A549 (cell line): ENCODE data around the gene GSK3B. TPM values are rescaled to one million over a fixed set of nuclear protein-coding genes. Genes with fewer than 3 reads are reported as not detected.
A peak's percentile ranks its signal among the peaks of the same experiment; 100 is the strongest.

Experiments
- ATAC-seq, 2 experiments: fragments of 200-7000 bp in 1 of 2; fragments of >200 bp in 1 of 2; cut with Nextera tagmentation in 1 of 2; cut with Tn5 transposase in 1 of 2; 3 replicates each; pipeline versions ENCODE4 v1.8.0 to v1.9.1; 2018 to 2020; ENCODE audit warnings: mild to moderate bottlenecking in 1 of 2, moderate library complexity in 1 of 2
- CTCF ChIA-PET: fragments of 300-600 bp; sonication (Branson Sonifier 250); formaldehyde crosslinking; extraction: SDS; loops from one replicate; lab custom pipeline; 2021; ENCODE audit warnings: antibody characterized with exemption, inconsistent platforms; lab: Yijun Ruan, JAX
- POLR2A ChIA-PET: fragments of 350-600 bp; formaldehyde crosslinking; extraction: SDS; loops from one replicate; lab custom pipeline; 2021; ENCODE audit warnings: antibody characterized with exemption, inconsistent platforms; lab: Yijun Ruan, JAX
- DNase-seq, 2 experiments: peaks; one replicate each; pipeline versions ENCODE4 v3.0.0 to v3.0.0-alpha.2; 2011 to 2016; ENCODE audit warnings: low read depth in 1 of 2, low spot score in 1 of 2
- FAIRE-seq: peaks from 2 replicates; lab custom pipeline; 2011; peaks lifted over from hg19 to GRCh38; lab: Jason Lieb, UNC
- H3K27ac ChIP-seq, 2 experiments: fragments of >200 bp; sonication (Bioruptor Twin); formaldehyde crosslinking; 3 replicates each; pipeline ENCODE4 v1.5.1; 2016 to 2017
- H3K4me1 ChIP-seq: fragments of >200 bp; sonication (Bioruptor Twin); formaldehyde crosslinking; 3 replicates; pipeline ENCODE4 v1.6.1; 2016
- H3K4me2 ChIP-seq: fragments of >200 bp; sonication (Bioruptor Twin); formaldehyde crosslinking; 3 replicates; pipeline ENCODE4 v1.6.1; 2016
- H3K4me3 ChIP-seq: fragments of >200 bp; sonication (Bioruptor Twin); formaldehyde crosslinking; 3 replicates; pipeline ENCODE4 v1.5.1; 2016
- H3K9me3 ChIP-seq: fragments of >200 bp; sonication (Bioruptor Twin); formaldehyde crosslinking; 3 replicates; pipeline ENCODE4 v1.6.1; 2016
- BHLHE40 ChIP-seq: IDR thresholded peaks from 2 replicates; pipeline ENCODE4 v1.6.1; 2012; ENCODE audit warnings: low read depth, low read length, inconsistent platforms
- CEBPB ChIP-seq, 2 experiments: fragments of >200 bp in 1 of 2; sonication (Bioruptor Twin) in 1 of 2; formaldehyde crosslinking in 1 of 2; IDR thresholded peaks; 2 replicates each; pipeline ENCODE4 v1.6.1; 2012 to 2016
- FOXS1 ChIP-seq: fragments of 250-450 bp; sonication (Bioruptor Pico); IDR thresholded peaks from 2 replicates; pipeline ENCODE4 v1.5.0; 2020; ENCODE audit warnings: mild to moderate bottlenecking, moderate library complexity
- HDAC2 ChIP-seq: fragments of 200-600 bp; sonication (generic); IDR thresholded peaks from 2 replicates; pipeline ENCODE4 v1.6.1; 2016
- HES2 ChIP-seq: fragments of >200 bp; sonication (Bioruptor Twin); formaldehyde crosslinking; IDR thresholded peaks from 2 replicates; pipeline ENCODE4 v1.6.1; 2016
- HOXA7 ChIP-seq: fragments of 250-450 bp; sonication (Bioruptor Pico); IDR thresholded peaks from 2 replicates; pipeline ENCODE4 v1.5.0; 2020; ENCODE audit warnings: mild to moderate bottlenecking, moderate library complexity
- HOXB5 ChIP-seq: fragments of 250-450 bp; sonication (Bioruptor Pico); IDR thresholded peaks from 2 replicates; pipeline ENCODE4 v1.5.0; 2020; ENCODE audit warnings: mild to moderate bottlenecking, moderate library complexity
- KDM1A ChIP-seq: fragments of 200-600 bp; sonication (generic); IDR thresholded peaks from 2 replicates; pipeline ENCODE4 v1.6.1; 2016; ENCODE audit warnings: low read depth, mild to moderate bottlenecking
- KDM5A ChIP-seq: fragments of 200-600 bp; sonication (generic); IDR thresholded peaks from 2 replicates; pipeline ENCODE4 v1.6.1; 2016; ENCODE audit warnings: antibody characterized with exemption, mild to moderate bottlenecking
- MAFK ChIP-seq: fragments of 450-650 bp; IDR thresholded peaks from 2 replicates; pipeline ENCODE4 v1.6.1; 2014; ENCODE audit not compliant: partially characterized antibody
- MAX ChIP-seq: IDR thresholded peaks from 2 replicates; pipeline ENCODE4 v1.6.1; 2012
- NFE2L2 ChIP-seq: fragments of 150-350 bp; conservative IDR thresholded peaks from 2 replicates; pipeline ENCODE4 v1.6.1; 2014; ENCODE audit warnings: low read length
- POLR2AphosphoS2 ChIP-seq: conservative IDR thresholded peaks from 2 replicates; pipeline ENCODE4 v1.6.1; 2012; ENCODE audit warnings: low read length, improper control_type of control experiment, inconsistent platforms
- RNF2 ChIP-seq: fragments of 200-600 bp; sonication (generic); IDR thresholded peaks from 2 replicates; pipeline ENCODE4 v1.6.1; 2016; ENCODE audit warnings: low read depth, mild to moderate bottlenecking, antibody characterized with exemption, moderate library complexity, borderline replicate concordance
- ZNF302 ChIP-seq: fragments of 250-450 bp; sonication (Bioruptor Pico); IDR thresholded peaks from 2 replicates; pipeline ENCODE4 v1.9.0; 2021; ENCODE audit warnings: inconsistent platforms, mild to moderate bottlenecking, moderate library complexity
- ZSCAN20 ChIP-seq: fragments of 250-450 bp; sonication (Bioruptor Pico); IDR thresholded peaks from 2 replicates; pipeline ENCODE4 v1.8.0; 2022; ENCODE audit warnings: mild to moderate bottlenecking, moderate library complexity
- WGBS: methylation state at CpG from one replicate; pipeline ENCODE4 v1.1.6; 2017; ENCODE audit errors: missing lambda C conversion rate; 5-methylcytosine and 5-hydroxymethylcytosine counted together
- polyA plus RNA-seq, 4 experiments: library from polyadenylated mRNA; depleted of rRNA in 3 of 4; stranded (reverse); fragments of >200 nt; fragmentation: RNase III in 1 of 4; extraction: RNeasy Plus Mini Kit Qiagen cat#74134 plus additional on column Dnase treatment in 1 of 4; gene quantifications; 2 replicates in 3 of 4; 3 replicates in 1 of 4; pipeline ENCODE4 v1.2.3, GENCODE V29; 2011 to 2017
- TF ChIP-seq, protein P1 (sequence below): fragments of 150-350 bp; IDR thresholded peaks from 2 replicates; pipeline ENCODE4 v1.6.1; 2014; ENCODE audit warnings: low read depth, mild to moderate bottlenecking, low read length
- TF ChIP-seq, protein P2 (sequence below): IDR thresholded peaks from 2 replicates; pipeline ENCODE4 v1.6.1; 2012; ENCODE audit warnings: low read depth, borderline replicate concordance

The GSK3B gene
- polyA plus RNA-seq, 2 of the 4 experiments (the other 2 are of a cell fraction) = 30.0 to 49.8 TPM

GRCh38 chr3:119790369-119790768 lies 303.9 kb downstream of the GSK3B start:
- 75% methylated on average over 3 of the region's 3 CpGs for WGBS
- H3K4me2 ChIP-seq = no peak overlapping the region
- peaks cover 14% of the 10 kb centered on the region for H3K4me1 ChIP-seq
- TF ChIP-seq NFE2L2 (no peak), RNF2 (no peak)
- ChIA-PET CTCF (no interaction called here), POLR2A (no interaction called here)
- no peaks in the 10 kb centered on the region for H3K9me3 ChIP-seq
- no peak overlapping the region for H3K4me3 ChIP-seq
- FAIRE-seq (no peak), ATAC-seq (no peak), DNase-seq (no peak)
- H3K27ac ChIP-seq = no peak overlapping the region

DNA sequence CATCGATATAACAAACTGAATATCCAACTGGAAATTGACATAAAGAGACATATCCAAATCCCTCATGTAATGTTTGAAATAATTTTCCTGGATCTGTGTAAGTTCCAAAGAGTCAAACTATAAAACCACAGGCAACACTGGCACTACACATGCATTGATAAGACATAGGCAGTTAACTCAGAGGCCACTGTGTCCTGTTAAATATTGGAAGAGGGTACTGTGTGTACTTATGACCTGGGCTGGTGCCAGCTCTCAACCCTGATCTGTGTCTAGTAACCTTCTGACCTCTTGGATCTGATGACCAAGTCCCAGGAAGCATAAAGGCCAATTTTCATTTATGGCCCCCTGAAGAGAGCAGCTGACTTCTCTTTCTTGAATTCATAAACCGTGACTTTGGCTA lies 307.8 kb downstream of the GSK3B start:
- TF ChIP-seq KDM1A = no peak
- TF ChIP-seq, protein P1, sequence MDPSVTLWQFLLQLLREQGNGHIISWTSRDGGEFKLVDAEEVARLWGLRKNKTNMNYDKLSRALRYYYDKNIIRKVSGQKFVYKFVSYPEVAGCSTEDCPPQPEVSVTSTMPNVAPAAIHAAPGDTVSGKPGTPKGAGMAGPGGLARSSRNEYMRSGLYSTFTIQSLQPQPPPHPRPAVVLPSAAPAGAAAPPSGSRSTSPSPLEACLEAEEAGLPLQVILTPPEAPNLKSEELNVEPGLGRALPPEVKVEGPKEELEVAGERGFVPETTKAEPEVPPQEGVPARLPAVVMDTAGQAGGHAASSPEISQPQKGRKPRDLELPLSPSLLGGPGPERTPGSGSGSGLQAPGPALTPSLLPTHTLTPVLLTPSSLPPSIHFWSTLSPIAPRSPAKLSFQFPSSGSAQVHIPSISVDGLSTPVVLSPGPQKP = no peak
- no peak for TF ChIP-seq HES2
- no peak for TF ChIP-seq POLR2AphosphoS2
- no peak overlapping the region for H3K27ac ChIP-seq
- H3K9me3 ChIP-seq = no peaks in the 10 kb centered on the region
- H3K4me2 ChIP-seq = no peak overlapping the region
- FAIRE-seq (no peak), ATAC-seq (no peak), DNase-seq (no peak)
- POLR2A ChIA-PET = no interaction called here
- no peak overlapping the region for H3K4me3 ChIP-seq
- WGBS = 84% methylated on average over 2 of the region's 2 CpGs
- H3K4me1 ChIP-seq = no peaks in the 10 kb centered on the region
- CTCF ChIA-PET = no interaction called here

DNA sequence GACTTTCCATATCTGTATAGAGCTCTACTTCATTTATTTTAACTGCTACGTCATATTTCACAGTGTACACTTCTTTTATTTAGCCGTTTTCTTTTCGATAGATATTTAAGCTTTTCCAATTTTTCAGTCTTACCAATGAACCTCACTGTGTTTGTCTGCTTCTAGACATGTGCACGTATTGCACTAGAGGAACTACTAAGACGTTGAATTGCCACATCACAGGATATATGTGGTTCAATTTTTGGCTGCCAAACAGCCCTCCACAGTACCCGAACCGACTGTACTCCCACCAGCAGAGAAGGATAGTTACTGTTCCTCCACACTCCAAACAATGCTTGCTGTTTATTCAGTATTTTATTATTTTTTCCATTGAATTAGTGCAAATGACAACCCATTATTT lies 310.4 kb downstream of the GSK3B start:
- Histone ChIP-seq H3K4me1 (peaks cover 4% of the 10 kb centered on the region; the same call in 1 of the 3 replicates), H3K27ac (no peak overlapping the region), H3K9me3 (no peaks in the 10 kb centered on the region), H3K4me3 (no peak overlapping the region), H3K4me2 (no peak overlapping the region)
- no peak for ATAC-seq
- CTCF ChIA-PET = no interaction called here
- FAIRE-seq = no peak
- 72% methylated on average over 7 of the region's 7 CpGs for WGBS
- TF ChIP-seq, protein P2, sequence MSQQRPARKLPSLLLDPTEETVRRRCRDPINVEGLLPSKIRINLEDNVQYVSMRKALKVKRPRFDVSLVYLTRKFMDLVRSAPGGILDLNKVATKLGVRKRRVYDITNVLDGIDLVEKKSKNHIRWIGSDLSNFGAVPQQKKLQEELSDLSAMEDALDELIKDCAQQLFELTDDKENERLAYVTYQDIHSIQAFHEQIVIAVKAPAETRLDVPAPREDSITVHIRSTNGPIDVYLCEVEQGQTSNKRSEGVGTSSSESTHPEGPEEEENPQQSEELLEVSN = no peak
- TF ChIP-seq BHLHE40 (no peak), KDM5A (no peak)
- TF ChIP-seq, all 56 proteins: peak for 0
- DNase-seq = no peak
- POLR2A ChIA-PET = no interaction called here

- Histone ChIP-seq H3K4me2 (no peak overlapping the region), H3K27ac (no peak overlapping the region), H3K9me3 (no peaks in the 10 kb centered on the region), H3K4me1 (peaks cover 4% of the 10 kb centered on the region; the same call in 1 of the 3 replicates), H3K4me3 (no peak overlapping the region)
- TF ChIP-seq CEBPB (IDR thresholded peaks at IDR 0.05) (peak in 1 of 2 experiments; percentile 45; a peak in 1 of 4 replicates), MAX (no peak), MAFK (peak; percentile 82)
- WGBS = 82% methylated on average over 2 of the region's 2 CpGs
- FAIRE-seq = no peak
- CTCF ChIA-PET = no interaction called here
- no peak for ATAC-seq
- POLR2A ChIA-PET = no interaction called here
- DNase-seq = no peak
These were observed 311.0 kb downstream of the GSK3B start for GRCh38 chr3:119783255-119783654.

DNA sequence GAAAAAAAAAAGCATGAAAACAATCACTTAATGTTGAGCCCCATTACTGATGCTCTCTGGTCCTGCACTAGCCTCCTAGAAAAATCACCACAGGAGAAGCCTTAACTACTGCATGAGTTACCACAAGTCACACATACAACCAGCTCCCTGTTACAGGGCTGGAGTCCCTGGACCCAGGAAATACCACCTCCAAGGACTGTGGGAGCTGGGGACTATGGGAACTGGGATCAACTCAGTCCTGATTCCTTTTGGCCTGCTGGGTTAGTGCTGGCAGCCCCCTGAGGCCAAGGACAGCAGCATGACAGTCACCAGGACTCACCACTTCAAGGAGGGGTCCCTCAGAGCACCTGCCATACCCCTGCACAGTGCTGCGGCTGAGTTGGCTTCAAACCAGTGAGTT lies 311.8 kb downstream of the GSK3B start:
- H3K4me1 ChIP-seq = peaks cover 4% of the 10 kb centered on the region; the same call in 1 of the 3 replicates
- no peak for FAIRE-seq
- TF ChIP-seq FOXS1 (CRISPR knock-in tag) (no peak), HDAC2 (no peak), HOXB5 (CRISPR knock-in tag) (no peak), RNF2 (no peak), ZNF302 (CRISPR knock-in tag) (no peak), HOXA7 (CRISPR knock-in tag) (no peak), ZSCAN20 (CRISPR knock-in tag) (no peak), CEBPB (IDR thresholded peaks at IDR 0.05) (no peak)
- TF ChIP-seq, protein P1 = no peak
- no peaks in the 10 kb centered on the region for H3K9me3 ChIP-seq
- ChIA-PET POLR2A (no interaction called here), CTCF (interaction anchor here (0.6 kb wide), 2 partner anchors 142 to 637 kb away, joined by 3 to 4 read pairs; no protein-coding TSS in a partner anchor)
- WGBS = 44% methylated on average over 1 of the region's 1 CpG
- H3K4me2 ChIP-seq = no peak overlapping the region
- no peak for DNase-seq
- no peak overlapping the region for H3K4me3 ChIP-seq
- ATAC-seq = no peak
- no peak overlapping the region for H3K27ac ChIP-seq
